Astrocyte (in vitro differentiated cells and primary cell): ENCODE measurements around the gene AQP6. TPM values are rescaled to one million over a fixed set of nuclear protein-coding genes. Genes with fewer than 3 reads are reported as not detected.

Experiments
- DNase-seq: peaks from one replicate; pipeline ENCODE4 v3.0.0-alpha.2; 2010; ENCODE audit warnings: low read depth
- FAIRE-seq: peaks from 2 replicates; lab custom pipeline; 2011; peaks lifted over from hg19 to GRCh38; lab: Jason Lieb, UNC
- H2AFZ ChIP-seq: 2 replicates; pipeline ENCODE4 v1.6.0; 2012; ENCODE audit warnings: low read depth, low read length, inconsistent platforms
- H3K27ac ChIP-seq: 2 replicates; pipeline ENCODE4 v1.5.1; 2011; ENCODE audit warnings: low read depth, low read length, inconsistent platforms
- H3K27me3 ChIP-seq: 2 replicates; pipeline ENCODE4 v1.6.0; 2011; ENCODE audit warnings: low read length, inconsistent platforms; ENCODE audit not compliant: insufficient read depth
- H3K36me3 ChIP-seq: 2 replicates; pipeline ENCODE4 v1.5.1; 2011; ENCODE audit warnings: low read length, inconsistent platforms; ENCODE audit not compliant: insufficient read depth
- H3K4me1 ChIP-seq: 2 replicates; pipeline ENCODE4 v1.5.1; 2011; ENCODE audit warnings: low read length, inconsistent platforms; ENCODE audit not compliant: insufficient read depth
- H3K4me2 ChIP-seq: 2 replicates; pipeline ENCODE4 v1.6.0; 2012; ENCODE audit warnings: low read length, inconsistent platforms
- H3K4me3 ChIP-seq: 2 replicates; pipeline ENCODE4 v1.5.1; 2011; ENCODE audit warnings: low read depth, mild to moderate bottlenecking, low read length, inconsistent platforms; ENCODE audit not compliant: insufficient read depth
- H3K79me2 ChIP-seq: 2 replicates; pipeline ENCODE4 v1.6.0; 2012; ENCODE audit warnings: mild to moderate bottlenecking, low read length, inconsistent platforms; ENCODE audit not compliant: insufficient read depth
- H3K9ac ChIP-seq: 2 replicates; pipeline ENCODE4 v1.6.0; 2012; ENCODE audit warnings: mild to moderate bottlenecking, low read length, inconsistent platforms
- H3K9me3 ChIP-seq: 2 replicates; pipeline ENCODE4 v1.5.1; 2012; ENCODE audit warnings: low read depth, mild to moderate bottlenecking, low read length, inconsistent platforms; ENCODE audit not compliant: insufficient read depth
- H4K20me1 ChIP-seq: 2 replicates; pipeline ENCODE4 v1.6.0; 2012; ENCODE audit warnings: low read length, inconsistent platforms; ENCODE audit not compliant: insufficient read depth
- H3K27ac Mint-ChIP-seq: one replicate; pipeline ENCODE4 v1.8.0; 2021; ENCODE audit warnings: mild to moderate bottlenecking, mixed read lengths; ENCODE audit not compliant: unreplicated experiment
- H3K27me3 Mint-ChIP-seq: one replicate; pipeline ENCODE4 v1.8.0; 2021; ENCODE audit warnings: low read depth, mixed read lengths; ENCODE audit not compliant: unreplicated experiment
- H3K36me3 Mint-ChIP-seq: one replicate; pipeline ENCODE4 v1.8.0; 2021; ENCODE audit warnings: low read depth, mixed read lengths; ENCODE audit not compliant: unreplicated experiment
- H3K4me1 Mint-ChIP-seq: one replicate; pipeline ENCODE4 v1.8.0; 2021; ENCODE audit warnings: low read depth, mixed read lengths; ENCODE audit not compliant: unreplicated experiment
- H3K4me3 Mint-ChIP-seq: one replicate; pipeline ENCODE4 v1.8.0; 2021; ENCODE audit warnings: mild to moderate bottlenecking, moderate library complexity, mixed read lengths; ENCODE audit not compliant: unreplicated experiment
- H3K9me3 Mint-ChIP-seq: one replicate; pipeline ENCODE4 v1.8.0; 2021; ENCODE audit warnings: mild to moderate bottlenecking, mixed read lengths; ENCODE audit not compliant: unreplicated experiment
- CTCF ChIP-seq: IDR thresholded peaks from 2 replicates; pipeline ENCODE4 v1.5.1; 2011; ENCODE audit warnings: low read depth, mild to moderate bottlenecking, inconsistent platforms, low read length, moderate library complexity; ENCODE audit not compliant: insufficient read depth
- EZH2 ChIP-seq: IDR thresholded peaks from 2 replicates; pipeline ENCODE4 v1.6.1; 2012; ENCODE audit warnings: mild to moderate bottlenecking, low read length, inconsistent platforms; ENCODE audit not compliant: insufficient read depth
- total RNA-seq: library from RNA; stranded (reverse); gene quantifications from 2 replicates; pipeline ENCODE4 v1.2.1, GENCODE V29; 2021

The AQP6 gene
- total RNA-seq, 1 donor from 2014 or later: not detected

GRCh38 chr12:50021031-50021430 is 48.3 kb downstream of the AQP6 start:
- Histone ChIP-seq H3K4me2 (peak overlapping the region; percentile 9), H3K4me1 (peaks cover 6% of the 10 kb centered on the region), H3K79me2 (peaks cover 93% of the 10 kb centered on the region), H3K36me3 (no peaks in the 10 kb centered on the region), H3K27ac (no peak overlapping the region), H3K9ac (peak overlapping the region; percentile 26), H3K9me3 (no peaks in the 10 kb centered on the region), H3K4me3 (no peak overlapping the region), H3K27me3 (no peaks in the 10 kb centered on the region), H4K20me1 (peaks cover 6% of the 10 kb centered on the region), H2AFZ (no peak overlapping the region)
- no peak for FAIRE-seq
- H3K27ac Mint-ChIP-seq: no peak overlapping the region
- no peak for TF ChIP-seq CTCF
- no peak for TF ChIP-seq EZH2
- H3K4me1 Mint-ChIP-seq: peaks cover 3% of the 10 kb centered on the region
- H3K27me3 Mint-ChIP-seq: no peaks in the 10 kb centered on the region
- no peak for DNase-seq
- no peaks in the 10 kb centered on the region for H3K36me3 Mint-ChIP-seq
- no peak overlapping the region for H3K4me3 Mint-ChIP-seq
- H3K9me3 Mint-ChIP-seq: no peaks in the 10 kb centered on the region

GRCh38 chr12:50022903-50023302 is 50.2 kb downstream of the AQP6 start:
- no peaks in the 10 kb centered on the region for H3K4me1 Mint-ChIP-seq
- TF ChIP-seq EZH2 (no peak), CTCF (no peak)
- no peaks in the 10 kb centered on the region for H3K9me3 Mint-ChIP-seq
- Histone ChIP-seq H3K36me3 (no peaks in the 10 kb centered on the region), H3K9ac (no peak overlapping the region), H3K27me3 (no peaks in the 10 kb centered on the region), H2AFZ (no peak overlapping the region), H3K4me3 (no peak overlapping the region), H3K27ac (no peak overlapping the region), H3K9me3 (no peaks in the 10 kb centered on the region), H4K20me1 (peaks cover 6% of the 10 kb centered on the region), H3K79me2 (peaks cover 74% of the 10 kb centered on the region), H3K4me1 (no peaks in the 10 kb centered on the region), H3K4me2 (no peak overlapping the region)
- no peak for FAIRE-seq
- no peaks in the 10 kb centered on the region for H3K36me3 Mint-ChIP-seq
- no peaks in the 10 kb centered on the region for H3K27me3 Mint-ChIP-seq
- H3K27ac Mint-ChIP-seq: no peak overlapping the region
- no peak for DNase-seq
- H3K4me3 Mint-ChIP-seq: no peak overlapping the region

GRCh38 chr12:50024227-50024626 is 51.5 kb downstream of the AQP6 start:
- Mint-ChIP-seq H3K36me3 (no peaks in the 10 kb centered on the region), H3K27me3 (no peaks in the 10 kb centered on the region), H3K27ac (peak overlapping the region; percentile 91), H3K4me3 (peak overlapping the region; percentile 99), H3K9me3 (no peaks in the 10 kb centered on the region), H3K4me1 (no peaks in the 10 kb centered on the region)
- Histone ChIP-seq H3K27me3 (no peaks in the 10 kb centered on the region), H3K4me1 (no peaks in the 10 kb centered on the region), H4K20me1 (peaks cover 1% of the 10 kb centered on the region), H3K79me2 (peaks cover 61% of the 10 kb centered on the region), H3K4me2 (peak overlapping the region; percentile 88), H3K9me3 (no peaks in the 10 kb centered on the region), H3K36me3 (no peaks in the 10 kb centered on the region), H3K4me3 (peak overlapping the region; percentile 80), H3K9ac (peak overlapping the region; percentile 83), H3K27ac (no peak overlapping the region), H2AFZ (no peak overlapping the region)
- FAIRE-seq (no peak), DNase-seq (no peak)
- TF ChIP-seq EZH2 (no peak), CTCF (no peak)
